Measurements from ENCODE around the gene GTF3C4.

The GTF3C4 gene

GRCh38 chr9:132669319-132669697 lies 956 bp upstream of the GTF3C4 start:
- Histone ChIP-seq H3K27ac (ENCODE audit: low read depth in 2 of 2, low read length in 2 of 2) (peak overlapping the region; percentile 97 to 99), H3K9ac (ENCODE audit: low read depth in 1 of 2, low read length in 2 of 2) (peak overlapping the region; percentile 91 to 97)

GRCh38 chr9:132669698-132670456 lies 387 bp upstream of the GTF3C4 start, which contains the start of gene DDX31:
TSS of gene DDX31 (minus strand) at chr9:132669983. CDS start at chr9:132669934, 49 bp downstream.
- peak within 1 kb of the TSS; percentile 91 to 97 for H3K9ac ChIP-seq (ENCODE audit: low read depth in 1 of 2, low read length in 2 of 2)
- peak within 1 kb of the TSS; percentile 96 for H3K4me3 ChIP-seq (ENCODE audit: low read length in 2 of 2)
- no peaks in the 10 kb centered on the region for H3K36me3 ChIP-seq (ENCODE audit: control insufficient read depth in 2 of 2, insufficient read depth in 2 of 2, low read length in 2 of 2)
- no peaks in the 10 kb centered on the region for H3K9me3 ChIP-seq (ENCODE audit: control insufficient read depth in 2 of 2, low read length in 2 of 2)
- peak within 1 kb of the TSS; percentile 97 to 99 for H3K27ac ChIP-seq (ENCODE audit: low read depth in 2 of 2, low read length in 2 of 2)
- peaks cover 20 to 23% of the 10 kb centered on the region in 2 donors for H3K4me1 ChIP-seq (ENCODE audit: control insufficient read depth in 2 of 2, insufficient read depth in 2 of 2, low read length in 2 of 2)
- no peaks in the 10 kb centered on the region for H3K27me3 ChIP-seq (ENCODE audit: control insufficient read depth in 2 of 2, insufficient read depth in 2 of 2, low read length in 2 of 2)

More at GRCh38 chr9:132669319-132669697, 956 bp upstream of the GTF3C4 start:
- peaks cover 20 to 23% of the 10 kb centered on the region in 2 donors for H3K4me1 ChIP-seq (ENCODE audit: control insufficient read depth in 2 of 2, insufficient read depth in 2 of 2, low read length in 2 of 2)
- no peaks in the 10 kb centered on the region for H3K9me3 ChIP-seq (ENCODE audit: control insufficient read depth in 2 of 2, low read length in 2 of 2)
- peak overlapping the region; percentile 96 for H3K4me3 ChIP-seq (ENCODE audit: low read length in 2 of 2)
- H3K27me3 ChIP-seq (ENCODE audit: control insufficient read depth in 2 of 2, insufficient read depth in 2 of 2, low read length in 2 of 2): no peaks in the 10 kb centered on the region
- no peaks in the 10 kb centered on the region for H3K36me3 ChIP-seq (ENCODE audit: control insufficient read depth in 2 of 2, insufficient read depth in 2 of 2, low read length in 2 of 2)

GRCh38 chr9:132671620-132672412 lies 1.6 kb downstream of the GTF3C4 start:
- Histone ChIP-seq H3K9ac (ENCODE audit: low read depth in 1 of 2, low read length in 2 of 2) (no peak overlapping the region), H3K4me3 (ENCODE audit: low read length in 2 of 2) (peak overlapping the region; percentile 96), H3K27me3 (ENCODE audit: control insufficient read depth in 2 of 2, insufficient read depth in 2 of 2, low read length in 2 of 2) (no peaks in the 10 kb centered on the region), H3K36me3 (ENCODE audit: control insufficient read depth in 2 of 2, insufficient read depth in 2 of 2, low read length in 2 of 2) (no peaks in the 10 kb centered on the region), H3K4me1 (ENCODE audit: control insufficient read depth in 2 of 2, insufficient read depth in 2 of 2, low read length in 2 of 2) (peaks cover 20 to 23% of the 10 kb centered on the region in 2 donors), H3K27ac (ENCODE audit: low read depth in 2 of 2, low read length in 2 of 2) (no peak overlapping the region), H3K9me3 (ENCODE audit: control insufficient read depth in 2 of 2, low read length in 2 of 2) (no peaks in the 10 kb centered on the region)

GRCh38 chr9:132672413-132672690 lies 2.1 kb downstream of the GTF3C4 start:
- H3K4me3 ChIP-seq (ENCODE audit: low read length in 2 of 2): peak overlapping the region in 1 of 2 donors; percentile 17
- H3K4me1 ChIP-seq (ENCODE audit: control insufficient read depth in 2 of 2, insufficient read depth in 2 of 2, low read length in 2 of 2): peaks cover 20 to 23% of the 10 kb centered on the region in 2 donors
- H3K36me3 ChIP-seq (ENCODE audit: control insufficient read depth in 2 of 2, insufficient read depth in 2 of 2, low read length in 2 of 2): no peaks in the 10 kb centered on the region
- no peak overlapping the region for H3K9ac ChIP-seq (ENCODE audit: low read depth in 1 of 2, low read length in 2 of 2)
- H3K27me3 ChIP-seq (ENCODE audit: control insufficient read depth in 2 of 2, insufficient read depth in 2 of 2, low read length in 2 of 2): no peaks in the 10 kb centered on the region
- no peak overlapping the region for H3K27ac ChIP-seq (ENCODE audit: low read depth in 2 of 2, low read length in 2 of 2)
- no peaks in the 10 kb centered on the region for H3K9me3 ChIP-seq (ENCODE audit: control insufficient read depth in 2 of 2, low read length in 2 of 2)

GRCh38 chr9:132673355-132673754 lies 3.1 kb downstream of the GTF3C4 start:
- Histone ChIP-seq H3K4me1 (ENCODE audit: control insufficient read depth in 2 of 2, insufficient read depth in 2 of 2, low read length in 2 of 2) (peaks cover 20 to 23% of the 10 kb centered on the region in 2 donors), H3K9ac (ENCODE audit: low read depth in 1 of 2, low read length in 2 of 2) (no peak overlapping the region), H3K36me3 (ENCODE audit: control insufficient read depth in 2 of 2, insufficient read depth in 2 of 2, low read length in 2 of 2) (peaks cover 6% of the 10 kb centered on the region in 2 donors)

GRCh38 chr9:132674485-132674884 lies 4.2 kb downstream of the GTF3C4 start:
- Histone ChIP-seq H3K4me3 (ENCODE audit: low read length in 2 of 2) (no peak overlapping the region), H3K9me3 (ENCODE audit: control insufficient read depth in 2 of 2, low read length in 2 of 2) (no peaks in the 10 kb centered on the region), H3K4me1 (ENCODE audit: control insufficient read depth in 2 of 2, insufficient read depth in 2 of 2, low read length in 2 of 2) (peaks cover 17 to 23% of the 10 kb centered on the region in 2 donors), H3K9ac (ENCODE audit: low read depth in 1 of 2, low read length in 2 of 2) (no peak overlapping the region), H3K36me3 (ENCODE audit: control insufficient read depth in 2 of 2, insufficient read depth in 2 of 2, low read length in 2 of 2) (peaks cover 17% of the 10 kb centered on the region in 2 donors), H3K27ac (ENCODE audit: low read depth in 2 of 2, low read length in 2 of 2) (no peak overlapping the region), H3K27me3 (ENCODE audit: control insufficient read depth in 2 of 2, insufficient read depth in 2 of 2, low read length in 2 of 2) (no peaks in the 10 kb centered on the region)

More at GRCh38 chr9:132673355-132673754, 3.1 kb downstream of the GTF3C4 start:
- H3K4me3 ChIP-seq (ENCODE audit: low read length in 2 of 2): no peak overlapping the region
- no peak overlapping the region for H3K27ac ChIP-seq (ENCODE audit: low read depth in 2 of 2, low read length in 2 of 2)
- H3K9me3 ChIP-seq (ENCODE audit: control insufficient read depth in 2 of 2, low read length in 2 of 2): no peaks in the 10 kb centered on the region
- no peaks in the 10 kb centered on the region for H3K27me3 ChIP-seq (ENCODE audit: control insufficient read depth in 2 of 2, insufficient read depth in 2 of 2, low read length in 2 of 2)

GRCh38 chr9:132677976-132678375 lies 7.7 kb downstream of the GTF3C4 start:
- H3K27ac ChIP-seq (ENCODE audit: low read depth in 2 of 2, low read length in 2 of 2): no peak overlapping the region
- H3K36me3 ChIP-seq (ENCODE audit: control insufficient read depth in 2 of 2, insufficient read depth in 2 of 2, low read length in 2 of 2): peaks cover 24 to 31% of the 10 kb centered on the region in 2 donors
- H3K9me3 ChIP-seq (ENCODE audit: control insufficient read depth in 2 of 2, low read length in 2 of 2): no peaks in the 10 kb centered on the region
- H3K4me3 ChIP-seq (ENCODE audit: low read length in 2 of 2): no peak overlapping the region
- peaks cover 0 to 5% of the 10 kb centered on the region in 2 donors for H3K4me1 ChIP-seq (ENCODE audit: control insufficient read depth in 2 of 2, insufficient read depth in 2 of 2, low read length in 2 of 2)
- H3K27me3 ChIP-seq (ENCODE audit: control insufficient read depth in 2 of 2, insufficient read depth in 2 of 2, low read length in 2 of 2): no peaks in the 10 kb centered on the region
- H3K9ac ChIP-seq (ENCODE audit: low read depth in 1 of 2, low read length in 2 of 2): no peak overlapping the region

- Histone ChIP-seq H3K27ac (ENCODE audit: low read depth in 2 of 2, low read length in 2 of 2) (no peak overlapping the region), H3K9ac (ENCODE audit: low read depth in 1 of 2, low read length in 2 of 2) (no peak overlapping the region), H3K9me3 (ENCODE audit: control insufficient read depth in 2 of 2, low read length in 2 of 2) (no peaks in the 10 kb centered on the region), H3K4me1 (ENCODE audit: control insufficient read depth in 2 of 2, insufficient read depth in 2 of 2, low read length in 2 of 2) (no peaks in the 10 kb centered on the region), H3K27me3 (ENCODE audit: control insufficient read depth in 2 of 2, insufficient read depth in 2 of 2, low read length in 2 of 2) (no peaks in the 10 kb centered on the region), H3K4me3 (ENCODE audit: low read length in 2 of 2) (no peak overlapping the region), H3K36me3 (ENCODE audit: control insufficient read depth in 2 of 2, insufficient read depth in 2 of 2, low read length in 2 of 2) (peaks cover 31 to 44% of the 10 kb centered on the region in 2 donors)
Measured at GRCh38 chr9:132679946-132680625, 9.8 kb downstream of the GTF3C4 start.

GRCh38 chr9:132681561-132681960 lies 11.3 kb downstream of the GTF3C4 start:
- Histone ChIP-seq H3K27ac (ENCODE audit: low read depth in 2 of 2, low read length in 2 of 2) (no peak overlapping the region), H3K27me3 (ENCODE audit: control insufficient read depth in 2 of 2, insufficient read depth in 2 of 2, low read length in 2 of 2) (no peaks in the 10 kb centered on the region), H3K9me3 (ENCODE audit: control insufficient read depth in 2 of 2, low read length in 2 of 2) (no peaks in the 10 kb centered on the region), H3K36me3 (ENCODE audit: control insufficient read depth in 2 of 2, insufficient read depth in 2 of 2, low read length in 2 of 2) (peaks cover 39 to 50% of the 10 kb centered on the region in 2 donors), H3K4me3 (ENCODE audit: low read length in 2 of 2) (no peak overlapping the region), H3K4me1 (ENCODE audit: control insufficient read depth in 2 of 2, insufficient read depth in 2 of 2, low read length in 2 of 2) (no peaks in the 10 kb centered on the region), H3K9ac (ENCODE audit: low read depth in 1 of 2, low read length in 2 of 2) (no peak overlapping the region)

- no peak overlapping the region for H3K27ac ChIP-seq (ENCODE audit: low read depth in 2 of 2, low read length in 2 of 2)
- no peak overlapping the region for H3K9ac ChIP-seq (ENCODE audit: low read depth in 1 of 2, low read length in 2 of 2)
- no peak overlapping the region for H3K4me3 ChIP-seq (ENCODE audit: low read length in 2 of 2)
- H3K36me3 ChIP-seq (ENCODE audit: control insufficient read depth in 2 of 2, insufficient read depth in 2 of 2, low read length in 2 of 2): peaks cover 40 to 57% of the 10 kb centered on the region in 2 donors
- no peaks in the 10 kb centered on the region for H3K4me1 ChIP-seq (ENCODE audit: control insufficient read depth in 2 of 2, insufficient read depth in 2 of 2, low read length in 2 of 2)
- H3K9me3 ChIP-seq (ENCODE audit: control insufficient read depth in 2 of 2, low read length in 2 of 2): no peaks in the 10 kb centered on the region
- no peaks in the 10 kb centered on the region for H3K27me3 ChIP-seq (ENCODE audit: control insufficient read depth in 2 of 2, insufficient read depth in 2 of 2, low read length in 2 of 2)
Measured at GRCh38 chr9:132683873-132684272, 13.6 kb downstream of the GTF3C4 start.
